CD4-positive, alpha-beta T cell treated with Interleukin-6 at 100 ng/mL for 8 hours (primary cell): ENCODE measurements around the gene ZCCHC12.

ENCODE experiments used
- DNase-seq: peaks from one replicate; pipeline ENCODE4 v3.0.0-alpha.2; 2020; ENCODE audit warnings: mixed read lengths, low spot score

The ZCCHC12 gene

GRCh38 chrX:118872102-118872566 lies 48.5 kb downstream of the ZCCHC12 start:
- no peak for DNase-seq
